GM12892 (cell line): ENCODE results near the gene KIF26B.

ENCODE experiments used
- POLR2A ChIP-seq: IDR thresholded peaks from 2 replicates; pipeline ENCODE4 v1.6.1; 2011; ENCODE audit warnings: low read depth, low read length, control low read depth
- POLR2AphosphoS5 ChIP-seq: IDR thresholded peaks from 2 replicates; pipeline ENCODE4 v1.6.1; 2011; ENCODE audit warnings: low read depth, low read length, control low read depth

DNA sequence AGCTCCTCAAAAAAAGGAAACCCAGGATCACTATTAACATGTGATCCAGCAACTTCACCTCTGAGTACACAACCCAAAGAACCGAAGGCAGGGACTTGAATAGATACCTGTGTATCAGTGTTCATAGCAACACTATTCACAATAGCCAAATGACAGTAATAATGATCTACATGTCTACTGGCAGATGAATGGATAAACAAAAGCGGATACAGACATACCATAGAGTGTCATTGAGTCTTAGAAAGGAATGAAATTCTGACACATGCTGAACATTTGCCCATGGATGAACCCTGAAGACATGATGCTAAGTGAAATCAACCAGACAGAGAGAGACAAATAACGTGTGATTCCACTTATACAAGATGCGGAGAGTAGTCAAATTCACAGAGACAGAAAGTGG lies 564.2 kb downstream of the KIF26B start:
- no peak for TF ChIP-seq POLR2AphosphoS5
- TF ChIP-seq POLR2A, result no peak
